ENCODE data around the gene TMEM182. TPM values are rescaled to one million over a fixed set of nuclear protein-coding genes. Genes with fewer than 3 reads are reported as not detected.

TMEM182 gene
- total RNA-seq, 2 donors from 2014 or later = 1.8 to 2.9 TPM

DNA sequence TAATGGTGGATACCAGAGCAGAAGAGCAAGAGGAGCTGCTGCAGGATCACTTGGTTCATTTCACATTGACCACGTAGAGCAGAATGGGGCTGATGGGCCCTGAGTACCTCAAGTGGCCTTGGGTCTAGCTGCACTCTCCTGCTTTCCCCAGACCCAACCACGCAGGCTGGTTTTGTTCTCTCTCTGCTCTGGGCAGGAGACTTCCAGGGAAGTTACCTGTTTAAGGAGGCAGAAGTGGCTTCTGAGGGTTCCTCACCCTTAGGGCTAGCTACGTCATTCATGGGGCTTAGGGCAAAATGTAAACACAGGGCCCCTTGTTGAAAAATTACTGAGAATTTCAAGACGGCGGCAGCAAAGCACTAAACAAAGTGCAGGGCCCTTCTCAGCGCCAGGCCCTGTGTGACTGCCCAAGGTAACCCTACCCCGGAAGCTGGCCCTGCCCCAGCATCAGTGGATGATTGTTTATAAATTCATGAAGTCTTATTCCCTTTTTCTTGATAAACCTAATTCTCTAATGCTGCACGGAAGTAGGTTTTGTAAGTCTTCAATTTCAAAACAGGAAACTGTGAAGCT is 75.9 kb downstream of the TMEM182 start:
- H3K9me3 ChIP-seq (ENCODE audit: control insufficient read depth, low read length, poor library complexity, severe bottlenecking) = no peaks in the 10 kb centered on the region
- DNase-seq = no peak
- H3K4me1 Mint-ChIP-seq = peaks cover 5% of the 10 kb centered on the region
- H3K4me3 Mint-ChIP-seq = no peak overlapping the region
- no peak overlapping the region for H3K27ac Mint-ChIP-seq
- ATAC-seq = no peak
- H3K36me3 Mint-ChIP-seq (ENCODE audit: low read depth) = no peaks in the 10 kb centered on the region
- peaks cover 5% of the 10 kb centered on the region for H3K27me3 Mint-ChIP-seq

GRCh38 chr2:102839668-102840388 is 78.0 kb downstream of the TMEM182 start:
- peaks cover 5% of the 10 kb centered on the region for H3K4me1 Mint-ChIP-seq
- no peaks in the 10 kb centered on the region for H3K36me3 Mint-ChIP-seq (ENCODE audit: low read depth)
- ATAC-seq = no peak
- no peaks in the 10 kb centered on the region for H3K9me3 ChIP-seq (ENCODE audit: control insufficient read depth, low read length, poor library complexity, severe bottlenecking)
- H3K4me3 Mint-ChIP-seq = no peak overlapping the region
- no peak overlapping the region for H3K27ac Mint-ChIP-seq
- no peak for DNase-seq
- peaks cover 5% of the 10 kb centered on the region for H3K27me3 Mint-ChIP-seq

DNA sequence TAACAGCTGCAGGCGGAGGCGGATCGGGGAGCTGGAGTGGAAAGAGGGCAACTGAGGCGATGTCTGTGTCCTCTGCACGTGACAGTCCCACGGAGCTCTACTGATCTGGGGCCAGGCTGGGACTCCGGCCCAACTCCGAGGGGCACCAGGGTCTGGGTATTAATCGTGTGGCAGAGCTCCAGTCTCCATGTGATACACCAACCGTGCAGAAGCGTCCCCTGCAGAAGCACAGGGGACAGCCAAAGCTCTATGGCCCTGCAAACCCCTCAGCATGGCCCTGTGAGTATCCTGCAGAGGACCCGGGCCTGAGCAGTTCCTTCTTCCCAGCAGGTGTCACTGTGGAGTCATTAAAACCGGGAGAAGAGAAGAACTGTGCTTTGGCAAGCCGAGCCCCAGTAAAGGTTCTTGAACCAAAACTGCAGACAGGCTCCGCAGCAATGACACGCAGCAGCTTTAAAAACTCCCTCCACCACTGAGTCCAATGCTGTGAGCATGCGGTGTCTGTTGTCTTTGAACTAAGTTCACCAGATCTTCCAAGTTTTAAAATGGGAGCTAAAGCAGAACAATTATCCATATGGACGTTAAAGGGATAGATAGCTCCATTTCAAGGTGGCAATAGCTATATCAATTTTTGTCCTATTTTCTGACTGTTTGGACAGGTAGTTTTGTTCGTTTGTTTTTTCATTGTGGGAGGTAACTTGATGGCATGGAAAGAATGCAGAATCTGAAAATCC is 79.4 kb downstream of the TMEM182 start:
- no peaks in the 10 kb centered on the region for H3K9me3 ChIP-seq (ENCODE audit: control insufficient read depth, low read length, poor library complexity, severe bottlenecking)
- DNase-seq (no peak), ATAC-seq (no peak)

GRCh38 chr2:102843764-102844443 is 82.1 kb downstream of the TMEM182 start:
- H3K4me1 Mint-ChIP-seq = peaks cover 3% of the 10 kb centered on the region
- DNase-seq = no peak
- peaks cover 2% of the 10 kb centered on the region for H3K36me3 Mint-ChIP-seq (ENCODE audit: low read depth)
- peaks cover 32% of the 10 kb centered on the region for H3K27me3 Mint-ChIP-seq
- no peak for ATAC-seq
- no peak overlapping the region for H3K4me3 Mint-ChIP-seq
- no peak overlapping the region for H3K27ac Mint-ChIP-seq
- no peaks in the 10 kb centered on the region for H3K9me3 ChIP-seq (ENCODE audit: control insufficient read depth, low read length, poor library complexity, severe bottlenecking)

More for the DNA sequence above, 79.4 kb downstream of the TMEM182 start:
- Mint-ChIP-seq H3K4me3 (no peak overlapping the region), H3K36me3 (ENCODE audit: low read depth) (no peaks in the 10 kb centered on the region), H3K27me3 (peaks cover 11% of the 10 kb centered on the region), H3K27ac (no peak overlapping the region), H3K4me1 (peaks cover 5% of the 10 kb centered on the region)

- ATAC-seq = no peak
- Mint-ChIP-seq H3K27me3 (peaks cover 38% of the 10 kb centered on the region), H3K4me1 (peaks cover 3% of the 10 kb centered on the region), H3K4me3 (no peak overlapping the region), H3K36me3 (ENCODE audit: low read depth) (peaks cover 3% of the 10 kb centered on the region), H3K27ac (no peak overlapping the region)
- no peaks in the 10 kb centered on the region for H3K9me3 ChIP-seq (ENCODE audit: control insufficient read depth, low read length, poor library complexity, severe bottlenecking)
- no peak for DNase-seq
Measured at GRCh38 chr2:102844911-102845310, 83.1 kb downstream of the TMEM182 start.

DNA sequence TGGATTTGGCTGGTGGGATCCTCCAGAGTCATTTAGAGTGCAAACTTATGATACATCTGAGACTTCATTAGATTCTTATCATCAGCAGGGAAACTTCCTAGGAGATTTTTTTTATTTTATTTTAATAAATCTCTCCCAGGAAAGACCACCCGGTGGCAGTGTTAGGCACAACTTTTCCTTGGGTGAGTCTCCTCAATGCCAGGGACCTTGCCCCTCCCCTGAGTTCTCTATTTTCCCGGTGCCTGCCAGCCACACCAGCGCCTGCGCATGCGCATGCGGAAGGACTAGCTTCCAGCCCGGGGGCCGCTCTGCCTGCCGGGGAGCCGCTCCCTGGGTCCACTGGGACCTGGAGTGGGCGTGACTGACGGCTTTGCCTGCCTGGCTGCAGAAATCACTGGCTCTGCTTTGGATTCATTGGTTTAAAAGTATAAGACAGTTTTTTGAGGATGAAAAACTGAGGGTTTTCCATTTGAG is 86.6 kb downstream of the TMEM182 start:
- H3K27me3 Mint-ChIP-seq = peaks cover 33% of the 10 kb centered on the region
- no peak for ATAC-seq
- no peak overlapping the region for H3K27ac Mint-ChIP-seq
- H3K4me3 Mint-ChIP-seq = no peak overlapping the region
- H3K4me1 Mint-ChIP-seq = no peaks in the 10 kb centered on the region
- peaks cover 4% of the 10 kb centered on the region for H3K36me3 Mint-ChIP-seq (ENCODE audit: low read depth)
- no peaks in the 10 kb centered on the region for H3K9me3 ChIP-seq (ENCODE audit: control insufficient read depth, low read length, poor library complexity, severe bottlenecking)
- DNase-seq = no peak

- no peak overlapping the region for H3K27ac Mint-ChIP-seq
Measured at GRCh38 chr2:102850888-102851287, 89.1 kb downstream of the TMEM182 start.

DNA sequence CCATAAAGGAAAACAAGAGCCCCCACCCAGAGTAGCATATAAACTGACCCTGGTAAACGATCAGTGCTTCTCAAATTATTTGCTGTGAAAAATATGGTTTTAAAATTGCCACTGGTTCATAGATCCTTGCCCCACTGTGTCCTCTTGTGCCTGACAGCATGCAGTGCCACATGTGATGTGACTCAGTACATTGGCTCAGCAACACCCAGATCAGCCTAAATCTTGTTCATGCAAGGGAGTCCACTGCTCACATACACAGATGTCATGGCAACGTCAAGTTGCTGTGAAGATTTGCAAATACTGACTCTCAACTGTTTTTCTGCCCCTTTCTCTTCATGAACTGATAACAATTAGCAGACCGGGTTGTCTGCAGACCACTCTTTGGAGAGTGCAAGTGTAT is 91.0 kb downstream of the TMEM182 start:
- Mint-ChIP-seq H3K4me1 (no peaks in the 10 kb centered on the region), H3K27ac (no peak overlapping the region), H3K27me3 (peaks cover 17% of the 10 kb centered on the region), H3K4me3 (no peak overlapping the region), H3K36me3 (ENCODE audit: low read depth) (peaks cover 6% of the 10 kb centered on the region)
- no peaks in the 10 kb centered on the region for H3K9me3 ChIP-seq (ENCODE audit: control insufficient read depth, low read length, poor library complexity, severe bottlenecking)
- no peak for DNase-seq
- ATAC-seq = no peak

More at GRCh38 chr2:102850888-102851287, 89.1 kb downstream of the TMEM182 start:
- DNase-seq (no peak), ATAC-seq (no peak)
- H3K27me3 Mint-ChIP-seq = peaks cover 31% of the 10 kb centered on the region
- no peaks in the 10 kb centered on the region for H3K4me1 Mint-ChIP-seq
- H3K4me3 Mint-ChIP-seq = no peak overlapping the region
- no peaks in the 10 kb centered on the region for H3K9me3 ChIP-seq (ENCODE audit: control insufficient read depth, low read length, poor library complexity, severe bottlenecking)
- peaks cover 6% of the 10 kb centered on the region for H3K36me3 Mint-ChIP-seq (ENCODE audit: low read depth)

Other genes with a start within 250 kb of the TMEM182 start
- not detected for gene SLC9A2, start 142.5 kb upstream of the TMEM182 start, total RNA-seq